ENCODE measurements around the gene C10orf90.

- TF ChIP-seq ELK4 (IDR thresholded peaks at IDR 0.05; ENCODE audit: borderline replicate concordance, low read depth, low read length): no peak
- TF ChIP-seq TRIM28 (IDR thresholded peaks at IDR 0.05; ENCODE audit: borderline replicate concordance, low read length): no peak
- TF ChIP-seq ZNF112 (tag by site-specific recombination; IDR thresholded peaks at IDR 0.05): no peak
- TF ChIP-seq, protein P1, sequence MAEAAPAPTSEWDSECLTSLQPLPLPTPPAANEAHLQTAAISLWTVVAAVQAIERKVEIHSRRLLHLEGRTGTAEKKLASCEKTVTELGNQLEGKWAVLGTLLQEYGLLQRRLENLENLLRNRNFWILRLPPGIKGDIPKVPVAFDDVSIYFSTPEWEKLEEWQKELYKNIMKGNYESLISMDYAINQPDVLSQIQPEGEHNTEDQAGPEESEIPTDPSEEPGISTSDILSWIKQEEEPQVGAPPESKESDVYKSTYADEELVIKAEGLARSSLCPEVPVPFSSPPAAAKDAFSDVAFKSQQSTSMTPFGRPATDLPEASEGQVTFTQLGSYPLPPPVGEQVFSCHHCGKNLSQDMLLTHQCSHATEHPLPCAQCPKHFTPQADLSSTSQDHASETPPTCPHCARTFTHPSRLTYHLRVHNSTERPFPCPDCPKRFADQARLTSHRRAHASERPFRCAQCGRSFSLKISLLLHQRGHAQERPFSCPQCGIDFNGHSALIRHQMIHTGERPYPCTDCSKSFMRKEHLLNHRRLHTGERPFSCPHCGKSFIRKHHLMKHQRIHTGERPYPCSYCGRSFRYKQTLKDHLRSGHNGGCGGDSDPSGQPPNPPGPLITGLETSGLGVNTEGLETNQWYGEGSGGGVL (tag by site-specific recombination; IDR thresholded peaks at IDR 0.05): no peak
Observed at GRCh38 chr10:126456632-126457031, 213.9 kb downstream of the C10orf90 start.

Data from HEK293 (cell line).